GM12891 (cell line): ENCODE measurements around the gene CHMP4B.
A peak's percentile ranks its signal among the peaks of the same experiment; 100 is the strongest.

Experiments used
- POLR2A ChIP-seq: IDR thresholded peaks from 2 replicates; pipeline ENCODE4 v1.6.1; 2011; ENCODE audit warnings: low read depth, low read length, control low read depth
- POLR2AphosphoS5 ChIP-seq: IDR thresholded peaks from 2 replicates; pipeline ENCODE4 v1.6.1; 2011; ENCODE audit warnings: low read depth, low read length, control low read depth
- POU2F2 ChIP-seq: IDR thresholded peaks from 2 replicates; pipeline ENCODE4 v1.6.1; 2011; ENCODE audit warnings: low read depth, mild to moderate bottlenecking, control low read depth, low read length, moderate library complexity
- SPI1 ChIP-seq: IDR thresholded peaks from 2 replicates; pipeline ENCODE4 v1.6.1; 2011; ENCODE audit warnings: low read depth, low read length, control low read depth
- TAF1 ChIP-seq: IDR thresholded peaks from 2 replicates; pipeline ENCODE4 v1.6.1; 2011; ENCODE audit warnings: low read depth, low read length, control low read depth

GRCh38 chr20:33777816-33778215, 33.3 kb upstream of the CHMP4B start:
- no peak for TF ChIP-seq POLR2AphosphoS5
- TF ChIP-seq POU2F2 = no peak
- TF ChIP-seq TAF1 = no peak
- no peak for TF ChIP-seq POLR2A
- 0 out of 2 replicates have a peak, but pooled peaks have one; percentile 21 for TF ChIP-seq SPI1
